HepG2 (cell line): ENCODE data around the gene EPN2. TPM values are rescaled to one million over a fixed set of nuclear protein-coding genes. Genes with fewer than 3 reads are reported as not detected.

Experiments
- ATAC-seq: fragments of 200-7000 bp; cut with Tn5 transposase; 3 replicates; pipeline ENCODE4 v1.9.1; 2020; ENCODE audit warnings: mild to moderate bottlenecking, moderate library complexity
- BruUV-seq: library from RNA; stranded (reverse); fragments of 400-500 nt; replicated peaks from 2 replicates; lab custom pipeline; 2021; lab: Mats Ljungman, UMichigan
- CTCF ChIA-PET: fragments of 300-600 bp; formaldehyde crosslinking; extraction: SDS; loops from one replicate; lab custom pipeline; 2021; ENCODE audit warnings: low total read pairs, inconsistent platforms, low intra/inter-chr PET ratio; lab: Yijun Ruan, JAX
- POLR2A ChIA-PET: fragments of 350-600 bp; sonication (Branson Sonifier 250); formaldehyde crosslinking; loops from one replicate; lab custom pipeline; 2020; ENCODE audit warnings: antibody characterized with exemption, inconsistent platforms; lab: Yijun Ruan, JAX
- DNase-seq: peaks from one replicate; pipeline ENCODE4 v3.0.0-alpha.2; 2015; ENCODE audit warnings: low spot score
- FAIRE-seq: peaks from 3 replicates; lab custom pipeline; 2011; peaks lifted over from hg19 to GRCh38; lab: Jason Lieb, UNC
- H2AFZ ChIP-seq: one replicate; pipeline ENCODE4 v1.6.1; 2011; ENCODE audit warnings: low read length, inconsistent platforms
- H3K27ac ChIP-seq: fragments of 300-600 bp; 3 replicates; pipeline ENCODE4 v1.8.0; 2011; ENCODE audit warnings: mixed run types, mild to moderate bottlenecking, mixed read lengths, low read length, inconsistent platforms; ENCODE audit not compliant: insufficient read depth; ENCODE audit errors: extremely low read length
- H3K27me3 ChIP-seq, 2 experiments: fragments of 200-600 bp in 1 of 2; 2 replicates in 1 of 2; 3 replicates in 1 of 2; pipeline versions ENCODE4 v1.6.0 to v1.8.0; 2011; ENCODE audit warnings: low read length in 2 of 2, mild to moderate bottlenecking in 2 of 2, moderate library complexity in 2 of 2, inconsistent platforms in 1 of 2; ENCODE audit not compliant: insufficient read depth in 2 of 2, control insufficient read depth in 1 of 2
- H3K36me3 ChIP-seq, 2 experiments: fragments of 200-600 bp in 1 of 2; replicated peaks in 1 of 2; 2 replicates in 1 of 2; 3 replicates in 1 of 2; pipeline versions ENCODE4 v1.5.1 to v1.8.0; 2011; ENCODE audit warnings: low read length in 2 of 2, inconsistent platforms in 1 of 2; ENCODE audit not compliant: insufficient read depth in 2 of 2, control insufficient read depth in 1 of 2
- H3K4me1 ChIP-seq: 2 replicates; pipeline ENCODE4 v1.5.1; 2012; ENCODE audit warnings: low read length, inconsistent platforms; ENCODE audit not compliant: insufficient read depth
- H3K4me2 ChIP-seq: 2 replicates; pipeline ENCODE4 v1.6.0; 2011; ENCODE audit warnings: low read depth, low read length, inconsistent platforms
- H3K4me3 ChIP-seq, 3 experiments: fragments of 200-600 bp in 1 of 3; sonication (generic), shearing (Covaris generic) in 1 of 3; replicated peaks in 1 of 3; 2 replicates each; pipeline ENCODE4 v1.5.1; 2011 to 2016; ENCODE audit warnings: low read length in 3 of 3, inconsistent platforms in 2 of 3, low read depth in 2 of 3, mild to moderate bottlenecking in 2 of 3, control low read depth in 1 of 3, mixed read lengths in 1 of 3; ENCODE audit not compliant: insufficient read depth in 1 of 3
- H3K79me2 ChIP-seq: one replicate; pipeline ENCODE4 v1.6.1; 2011; ENCODE audit warnings: low read length, inconsistent platforms; ENCODE audit not compliant: insufficient read depth
- H3K9ac ChIP-seq: 2 replicates; pipeline ENCODE4 v1.6.0; 2011; ENCODE audit warnings: mild to moderate bottlenecking, low read depth, low read length, inconsistent platforms; ENCODE audit not compliant: insufficient read depth
- H3K9me3 ChIP-seq: 2 replicates; pipeline ENCODE4 v1.5.1; 2012; ENCODE audit warnings: mild to moderate bottlenecking, low read length
- H4K20me1 ChIP-seq: 2 replicates; pipeline ENCODE4 v1.6.0; 2011; ENCODE audit warnings: inconsistent platforms, mild to moderate bottlenecking, low read length, moderate library complexity; ENCODE audit not compliant: insufficient read depth
- ELK4 ChIP-seq: sonication (generic); formaldehyde crosslinking; IDR thresholded peaks from 2 replicates; pipeline ENCODE4 v1.9.0; 2021; ENCODE audit warnings: missing genetic modification reagents, borderline replicate concordance
- FOSL2 ChIP-seq: sonication (generic); formaldehyde crosslinking; IDR thresholded peaks from 2 replicates; pipeline ENCODE4 v1.4.0; 2020; ENCODE audit warnings: missing genetic modification reagents
- FUBP1 ChIP-seq: sonication (generic); formaldehyde crosslinking; IDR thresholded peaks from 2 replicates; pipeline ENCODE4 v1.5.1; 2020; ENCODE audit warnings: missing genetic modification reagents, mild to moderate bottlenecking, borderline replicate concordance
- GLI4 ChIP-seq: sonication (generic); formaldehyde crosslinking; IDR thresholded peaks from 2 replicates; pipeline ENCODE4 v1.5.1; 2020; ENCODE audit warnings: missing genetic modification reagents, mild to moderate bottlenecking, moderate library complexity, borderline replicate concordance
- GLMP ChIP-seq: sonication (generic); formaldehyde crosslinking; IDR thresholded peaks from 2 replicates; pipeline ENCODE4 v1.9.0; 2021; ENCODE audit warnings: missing genetic modification reagents, mild to moderate bottlenecking, borderline replicate concordance
- HDAC1 ChIP-seq: sonication (generic); formaldehyde crosslinking; IDR thresholded peaks from 2 replicates; pipeline ENCODE4 v1.5.1; 2020; ENCODE audit warnings: mild to moderate bottlenecking, missing genetic modification reagents
- HDAC2 ChIP-seq: sonication (generic); formaldehyde crosslinking; IDR thresholded peaks from 2 replicates; pipeline ENCODE4 v1.4.0; 2020; ENCODE audit warnings: missing genetic modification reagents
- HES4 ChIP-seq: sonication (generic); formaldehyde crosslinking; IDR thresholded peaks from 2 replicates; pipeline ENCODE4 v1.9.0; 2021; ENCODE audit warnings: mild to moderate bottlenecking, missing genetic modification reagents, borderline replicate concordance
- HIVEP1 ChIP-seq: sonication (generic); formaldehyde crosslinking; IDR thresholded peaks from 2 replicates; pipeline ENCODE4 v1.4.0; 2020; ENCODE audit warnings: mild to moderate bottlenecking, missing genetic modification reagents
- KLF15 ChIP-seq: sonication (generic); formaldehyde crosslinking; IDR thresholded peaks from 2 replicates; pipeline ENCODE4 v1.8.1; 2023; ENCODE audit warnings: borderline replicate concordance, mild to moderate bottlenecking, inconsistent platforms, missing genetic modification reagents, mixed read lengths
- NCOA2 ChIP-seq: sonication (generic); formaldehyde crosslinking; IDR thresholded peaks from 2 replicates; pipeline ENCODE4 v1.8.0; 2022; ENCODE audit warnings: inconsistent platforms
- PAF1 ChIP-seq: IDR thresholded peaks from 2 replicates; pipeline ENCODE4 v1.6.1; 2016; ENCODE audit warnings: missing genetic modification reagents, missing compliant biosample characterization
- PHF20 ChIP-seq: sonication (generic); formaldehyde crosslinking; IDR thresholded peaks from 2 replicates; pipeline ENCODE4 v1.5.0; 2020; ENCODE audit warnings: mild to moderate bottlenecking, missing genetic modification reagents
- PTBP1 ChIP-seq: fragments of 200-400 bp; formaldehyde crosslinking; IDR thresholded peaks from 2 replicates; pipeline ENCODE4 v1.6.1; 2018; ENCODE audit warnings: low read length, low read depth; ENCODE audit not compliant: poor library complexity, severe bottlenecking
- RAD21 ChIP-seq: fragments of 450-650 bp; formaldehyde crosslinking; IDR thresholded peaks from 2 replicates; pipeline ENCODE4 v1.5.0; 2020; ENCODE audit warnings: mild to moderate bottlenecking
- ZNF446 ChIP-seq: sonication (generic); formaldehyde crosslinking; IDR thresholded peaks from 2 replicates; pipeline ENCODE4 v1.5.0; 2020; ENCODE audit warnings: mild to moderate bottlenecking, missing genetic modification reagents
- ZNF558 ChIP-seq: sonication (generic); formaldehyde crosslinking; IDR thresholded peaks from 2 replicates; pipeline ENCODE4 v1.9.0; 2022; ENCODE audit warnings: mild to moderate bottlenecking, missing genetic modification reagents, borderline replicate concordance
- ZNF713 ChIP-seq: sonication (generic); formaldehyde crosslinking; IDR thresholded peaks from 2 replicates; pipeline ENCODE4 v1.4.0; 2020; ENCODE audit warnings: mild to moderate bottlenecking, missing genetic modification reagents
- ZNF784 ChIP-seq: sonication (generic); formaldehyde crosslinking; IDR thresholded peaks from 2 replicates; pipeline ENCODE4 v1.5.1; 2020; ENCODE audit warnings: missing genetic modification reagents, mild to moderate bottlenecking, borderline replicate concordance
- WGBS: methylation state at CpG from one replicate; pipeline ENCODE4 v1.1.6; 2017; ENCODE audit warnings: low lambda C conversion rate; 5-methylcytosine and 5-hydroxymethylcytosine counted together
- in situ Hi-C: cut with HindIII; loops from 2 replicates; pipeline ENCODE4 v1.10.0; 2017; ENCODE audit warnings: low pct_unique_long_range_greater_than_20kb; ENCODE audit not compliant: extremely low pct_ligation_motif_present
- intact Hi-C: fragments of 100-400 bp; cut with micrococcal nuclease; formaldehyde crosslinking; loops from one replicate; pipeline ENCODE4 v1.10.0; 2022; ENCODE audit not compliant: unreplicated experiment
- polyA plus RNA-seq, 8 experiments: library from polyadenylated mRNA; depleted of rRNA in 3 of 8; stranded (reverse) in 7 of 8; unstranded in 1 of 8; fragments of >200 nt; fragmentation: Illumina TruSeq in 4 of 8; extraction: Trizol in 4 of 8; gene quantifications; 2 replicates each; pipeline versions ENCODE4 v1.2.1 to v1.2.3, GENCODE V29; 2011 to 2016; ENCODE audit warnings: low read depth in 4 of 8, missing spikeins in 1 of 8, mixed read lengths in 1 of 8; ENCODE audit not compliant: insufficient read depth in 1 of 8
- total RNA-seq, 5 experiments: library from RNA; depleted of rRNA; stranded (reverse); fragments of >200 nt; fragmentation: Illumina TruSeq; extraction: Trizol; gene quantifications; 2 replicates each; pipeline ENCODE4 v1.2.3, GENCODE V29; 2016; ENCODE audit warnings: low read depth in 1 of 5

The EPN2 gene
- total and polyA plus RNA-seq, 2 of the 13 experiments (the other 11 are each of a cell fraction or from before 2014, with no cell fraction given) = 7.8 to 19.2 TPM

- TF ChIP-seq HES4 (CRISPR knock-in tag) (no peak), KLF15 (no peak), FUBP1 (no peak), FOSL2 (CRISPR knock-in tag) (no peak), PHF20 (CRISPR knock-in tag) (no peak), RAD21 (no peak), ZNF784 (CRISPR knock-in tag) (no peak)
Measured at GRCh38 chr17:19369846-19370492, 132.8 kb downstream of the EPN2 start (continued).

- Histone ChIP-seq H2AFZ (no peak overlapping the region), H3K4me2 (no peak overlapping the region)
- TF ChIP-seq HDAC2 (CRISPR knock-in tag) (no peak), NCOA2 (CRISPR knock-in tag) (no peak), PAF1 (no peak), PTBP1 (no peak), ZNF713 (CRISPR knock-in tag) (no peak), GLMP (CRISPR knock-in tag) (no peak), ZNF446 (CRISPR knock-in tag) (no peak), HDAC1 (CRISPR knock-in tag) (no peak), ZNF558 (CRISPR knock-in tag) (no peak), GLI4 (CRISPR knock-in tag) (no peak), HIVEP1 (CRISPR knock-in tag) (no peak), ELK4 (no peak)
- TF ChIP-seq, all 625 proteins: peak for 0
- POLR2A ChIA-PET = interaction anchor here (2.7 kb wide), 1 partner anchor 7 kb away, joined by 29 read pairs; the partner anchor contains the start of gene MAPK7
- no TSS peak for BruUV-seq
- ATAC-seq (no peak), FAIRE-seq (no peak), DNase-seq (no peak)
- CTCF ChIA-PET = no interaction called here
- H3K9me3 ChIP-seq = no peaks in the 10 kb centered on the region
- H3K27ac ChIP-seq = no peak overlapping the region
- no peaks in the 10 kb centered on the region; a peak in 1 of 5 replicates for H3K36me3 ChIP-seq
- H3K9ac ChIP-seq = no peak overlapping the region
- peaks cover 48% of the 10 kb centered on the region for H3K4me1 ChIP-seq
- WGBS = no CpG with 5 or more reads among the region's 7 CpGs
- no peaks in the 10 kb centered on the region for H4K20me1 ChIP-seq
- H3K27me3 ChIP-seq = no peaks in the 10 kb centered on the region
- in situ Hi-C loops = no loop called here
- intact Hi-C loops = no loop called here
- no peaks in the 10 kb centered on the region for H3K79me2 ChIP-seq
- no peak overlapping the region for H3K4me3 ChIP-seq
Measured at GRCh38 chr17:19370493-19370960, 133.4 kb downstream of the EPN2 start.
